GM12865 (cell line): ENCODE results near the gene CD58.

ENCODE experiments used
- DNase-seq: peaks from one replicate; pipeline ENCODE4 v3.0.0; 2010; ENCODE audit warnings: low read depth
- H3K4me3 ChIP-seq: 2 replicates; pipeline ENCODE4 v1.5.1; 2011; ENCODE audit warnings: mild to moderate bottlenecking, low read depth, low read length, control low read depth
- TF ChIP-seq, protein P1 (sequence below): IDR thresholded peaks from 2 replicates; pipeline ENCODE4 v1.5.1; 2011; ENCODE audit warnings: low read length, control low read depth, low read depth, inconsistent platforms; ENCODE audit not compliant: insufficient read depth; ENCODE audit errors: missing control alignments

CD58 gene

DNA sequence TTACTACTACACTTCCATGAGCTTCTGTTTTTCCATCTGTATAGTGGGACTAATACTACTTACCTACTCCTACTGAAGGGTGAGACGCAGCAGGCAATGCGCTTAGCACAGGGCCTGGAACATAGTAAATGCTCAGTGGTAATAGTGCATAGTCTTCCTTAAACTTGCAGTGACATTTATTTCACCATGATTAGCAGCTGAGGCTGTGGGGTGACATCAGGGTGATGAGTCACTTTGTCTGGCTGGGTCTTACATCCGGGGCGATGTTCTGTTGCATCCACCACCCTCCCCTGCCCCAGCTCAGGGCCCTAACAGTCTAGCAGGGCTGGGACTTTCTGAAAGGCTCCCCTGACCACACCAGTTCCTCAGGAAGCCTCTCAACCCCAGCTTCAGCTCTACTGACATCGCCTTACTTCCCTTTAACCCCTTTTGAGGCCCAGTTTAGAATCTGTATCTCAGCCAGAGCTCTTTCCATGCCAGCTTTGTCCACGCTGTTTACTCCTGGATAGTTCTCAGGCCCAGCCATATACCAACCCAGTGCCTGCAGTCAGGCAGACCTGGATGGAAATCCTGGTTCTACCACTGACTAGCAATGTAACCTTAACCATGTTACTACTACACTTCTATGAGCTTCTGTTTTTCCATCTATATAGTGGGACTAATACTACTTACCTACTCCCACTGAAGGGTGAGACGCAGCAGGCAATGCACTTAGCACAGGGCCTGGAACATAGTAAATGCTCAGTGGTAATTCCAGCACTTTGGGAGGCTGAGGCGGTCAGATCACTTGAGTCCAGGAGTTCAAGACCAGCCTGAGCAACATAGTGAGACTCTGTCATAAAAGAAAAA, 66.3 kb downstream of the CD58 start:
- DNase-seq: peak; percentile 96
- H3K4me3 ChIP-seq: no peak overlapping the region

DNA sequence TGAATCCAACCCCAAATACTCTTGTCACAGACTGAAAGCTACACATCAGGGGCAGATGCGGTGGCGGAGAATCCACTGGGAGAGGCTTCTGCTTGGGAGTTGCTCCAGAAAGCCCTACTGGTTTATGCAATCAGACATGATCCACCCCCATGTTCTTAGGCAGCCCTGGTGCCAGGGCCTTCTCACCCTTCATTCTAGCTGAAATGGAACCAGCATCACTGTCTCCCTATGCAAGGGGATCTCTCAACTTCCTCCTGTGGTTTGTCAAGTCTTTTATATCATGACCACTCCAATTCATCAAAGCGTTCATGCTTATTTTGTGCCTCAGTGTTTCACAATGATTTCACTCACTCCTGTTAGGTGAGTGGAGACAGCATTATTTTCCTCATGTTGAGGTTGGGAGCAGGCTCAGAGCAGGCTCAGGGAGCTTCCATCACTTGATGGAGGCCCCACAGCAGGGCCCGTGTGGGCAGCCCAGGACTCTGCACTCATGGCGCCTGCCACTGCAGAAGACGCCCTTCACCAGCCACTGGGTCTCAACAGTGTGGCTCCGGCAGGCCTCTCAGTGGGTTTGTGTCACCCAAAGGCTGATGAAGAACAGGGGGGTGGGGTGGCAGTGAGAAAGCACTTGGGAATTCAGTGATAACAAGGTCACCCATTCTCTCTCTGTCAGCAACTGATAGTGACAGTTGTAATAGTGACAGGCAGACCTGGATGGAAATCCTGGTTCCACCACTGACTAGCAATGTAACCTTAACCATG, 67.1 kb downstream of the CD58 start:
- DNase-seq: peak; percentile 30
- no peak overlapping the region for H3K4me3 ChIP-seq
- TF ChIP-seq, protein P1, sequence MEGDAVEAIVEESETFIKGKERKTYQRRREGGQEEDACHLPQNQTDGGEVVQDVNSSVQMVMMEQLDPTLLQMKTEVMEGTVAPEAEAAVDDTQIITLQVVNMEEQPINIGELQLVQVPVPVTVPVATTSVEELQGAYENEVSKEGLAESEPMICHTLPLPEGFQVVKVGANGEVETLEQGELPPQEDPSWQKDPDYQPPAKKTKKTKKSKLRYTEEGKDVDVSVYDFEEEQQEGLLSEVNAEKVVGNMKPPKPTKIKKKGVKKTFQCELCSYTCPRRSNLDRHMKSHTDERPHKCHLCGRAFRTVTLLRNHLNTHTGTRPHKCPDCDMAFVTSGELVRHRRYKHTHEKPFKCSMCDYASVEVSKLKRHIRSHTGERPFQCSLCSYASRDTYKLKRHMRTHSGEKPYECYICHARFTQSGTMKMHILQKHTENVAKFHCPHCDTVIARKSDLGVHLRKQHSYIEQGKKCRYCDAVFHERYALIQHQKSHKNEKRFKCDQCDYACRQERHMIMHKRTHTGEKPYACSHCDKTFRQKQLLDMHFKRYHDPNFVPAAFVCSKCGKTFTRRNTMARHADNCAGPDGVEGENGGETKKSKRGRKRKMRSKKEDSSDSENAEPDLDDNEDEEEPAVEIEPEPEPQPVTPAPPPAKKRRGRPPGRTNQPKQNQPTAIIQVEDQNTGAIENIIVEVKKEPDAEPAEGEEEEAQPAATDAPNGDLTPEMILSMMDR: no peak

More for the DNA sequence above, 66.3 kb downstream of the CD58 start:
- TF ChIP-seq, protein P1: no peak

DNA sequence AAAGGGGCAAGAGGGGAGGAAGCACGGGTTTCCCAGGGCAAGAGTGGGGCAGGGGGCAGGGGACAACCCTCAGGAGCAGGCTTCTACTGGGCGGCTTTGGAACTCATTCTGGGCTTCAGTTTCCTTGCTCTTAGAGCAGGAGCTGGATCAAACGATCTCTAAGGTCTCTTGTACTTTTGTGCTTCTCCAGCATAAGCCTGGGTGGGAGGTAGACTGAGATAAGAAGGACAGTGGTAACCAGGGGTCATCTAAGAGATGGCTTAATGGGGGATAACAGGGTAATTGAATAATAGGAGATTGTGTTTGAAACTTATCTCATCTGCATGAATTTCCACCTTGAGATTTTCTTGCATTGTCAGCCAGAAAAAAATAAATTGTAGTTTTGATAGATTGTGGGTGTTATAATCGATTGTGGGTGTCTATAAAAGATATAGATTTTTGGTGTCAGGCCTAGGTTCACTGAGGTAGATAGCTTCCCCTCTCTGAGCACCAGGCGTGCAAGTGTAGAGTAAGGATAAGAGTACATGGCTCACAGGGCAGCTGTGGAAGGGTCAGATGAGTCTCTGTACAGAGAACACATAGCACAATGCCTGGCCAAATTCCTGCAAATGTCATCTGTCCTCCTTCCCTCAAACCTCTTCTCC, 68.0 kb downstream of the CD58 start:
- TF ChIP-seq, protein P1: no peak
- DNase-seq: no peak
- no peak overlapping the region for H3K4me3 ChIP-seq

DNA sequence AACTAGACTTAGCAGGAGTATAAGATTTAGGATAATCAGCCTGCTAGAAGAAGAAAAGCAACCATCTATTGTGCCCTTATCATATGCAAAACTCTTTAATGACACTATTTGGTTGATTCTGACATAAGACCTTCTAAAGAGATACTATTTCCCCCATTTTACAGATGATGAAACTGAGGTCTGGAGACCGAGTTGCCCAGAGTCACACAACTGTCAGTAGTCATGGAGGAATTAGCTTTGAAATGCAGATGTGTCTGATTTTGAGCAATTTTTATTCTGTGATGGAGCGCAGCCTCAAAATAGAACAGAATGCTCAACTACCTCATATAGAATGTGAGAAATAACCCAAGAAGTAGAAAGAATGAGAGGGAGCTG, 69.0 kb downstream of the CD58 start:
- H3K4me3 ChIP-seq: no peak overlapping the region
- no peak for DNase-seq
- TF ChIP-seq, protein P1: no peak

DNA sequence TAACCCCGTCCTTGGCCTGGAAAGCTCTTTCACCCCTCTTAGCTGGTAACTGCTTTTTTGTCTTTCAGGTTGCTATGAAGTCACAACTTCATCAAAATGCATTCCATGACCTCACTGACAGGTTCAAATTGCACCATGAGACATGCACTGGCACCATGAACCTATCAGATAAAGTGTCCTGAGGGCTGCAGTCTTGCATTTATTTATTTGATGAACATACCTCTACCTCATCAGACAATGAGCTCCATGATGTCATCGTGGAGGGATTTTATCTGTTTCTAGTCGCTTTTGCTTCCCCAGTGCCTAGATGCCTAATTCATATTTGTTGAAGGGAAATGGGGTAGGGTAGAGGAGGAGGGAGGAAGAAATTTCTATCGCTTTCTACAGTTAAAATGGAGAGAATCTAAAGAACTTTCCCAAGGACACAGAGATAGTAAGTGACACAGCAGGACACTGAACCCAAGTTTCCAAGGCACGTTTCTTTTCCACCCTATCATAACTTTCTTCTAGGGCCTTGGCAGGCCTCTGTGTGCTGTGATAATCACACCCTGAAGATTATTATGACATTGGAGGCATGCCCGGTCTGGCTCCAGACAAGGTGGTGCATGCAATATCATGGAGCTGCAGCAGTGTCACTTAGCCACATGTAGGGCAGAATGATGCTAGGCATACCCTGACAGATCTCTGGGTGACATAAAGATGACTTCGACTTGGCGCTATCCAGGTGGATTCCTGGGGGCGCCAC, 69.5 kb downstream of the CD58 start:
- no peak for DNase-seq
- TF ChIP-seq, protein P1: no peak
- H3K4me3 ChIP-seq: no peak overlapping the region
